HG03103 (cell line): Measurements from ENCODE around the gene HACD2.

ENCODE experiments used
- ATAC-seq: cut with Tn5 transposase; IDR thresholded peaks from one replicate; pipeline ENCODE4 v1.9.1; 2021; ENCODE audit warnings: low read depth; ENCODE audit not compliant: unreplicated experiment

Gene HACD2

DNA sequence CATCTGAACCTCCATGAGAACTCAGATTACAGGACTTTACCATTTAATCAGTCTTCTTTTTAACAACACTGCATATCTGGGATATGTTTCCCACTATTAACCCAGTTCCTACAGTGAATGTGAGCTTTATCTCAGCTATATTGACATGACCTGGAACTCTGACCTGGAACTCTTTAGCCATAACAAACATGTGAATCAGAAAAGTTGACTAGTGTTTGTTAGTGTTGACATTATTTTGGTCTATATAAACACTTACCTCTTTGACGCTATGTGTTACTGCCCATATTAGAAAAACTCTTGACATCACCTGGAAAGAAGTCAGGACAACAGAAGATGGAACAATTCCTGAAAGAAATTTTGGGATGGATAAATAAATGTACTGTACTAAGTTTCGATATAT is 56.7 kb downstream of the HACD2 start:
- ATAC-seq, result no peak

DNA sequence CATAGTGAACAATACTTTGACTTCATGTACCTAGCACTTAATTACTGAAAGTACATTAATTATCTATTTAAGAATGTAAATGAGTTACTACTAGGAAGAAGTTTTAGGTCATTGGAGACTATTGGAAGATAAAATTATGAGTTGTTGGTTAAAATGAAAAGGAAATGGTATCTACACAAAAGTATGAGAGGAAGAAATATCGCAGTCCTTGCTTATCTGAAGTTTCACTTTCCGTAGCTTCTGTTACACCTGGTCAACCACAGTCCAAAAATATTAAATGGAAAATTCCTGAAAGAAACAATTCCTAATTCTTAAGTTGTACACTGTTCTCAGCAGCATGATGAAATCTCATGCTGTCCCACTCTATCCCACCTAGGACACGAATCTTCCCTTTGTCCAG is 57.8 kb downstream of the HACD2 start:
- ATAC-seq, result no peak

DNA sequence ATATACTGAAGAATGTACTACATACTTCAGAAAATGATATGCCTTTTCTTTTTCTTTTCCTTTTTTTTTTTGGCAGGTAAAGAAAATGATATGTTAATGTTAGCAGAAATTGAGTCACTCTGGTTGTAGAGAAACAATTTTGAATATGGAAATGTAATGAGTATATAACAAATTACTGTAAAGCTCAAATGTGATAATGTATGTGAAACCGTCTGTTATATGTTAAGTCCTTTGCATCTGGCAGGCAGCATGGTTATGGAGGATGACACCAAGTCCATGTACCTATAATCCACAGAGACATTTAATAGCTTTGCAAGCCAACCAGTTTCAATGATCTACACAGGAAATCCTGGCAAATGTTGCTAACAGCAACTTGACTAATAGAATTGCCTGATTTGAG is 58.4 kb downstream of the HACD2 start:
- ATAC-seq, result no peak

- no peak for ATAC-seq
These were observed 59.4 kb downstream of the HACD2 start for GRCh38 chr3:123525433-123525832.

- ATAC-seq, result no peak
These were observed 59.9 kb downstream of the HACD2 start for GRCh38 chr3:123524981-123525380.

DNA sequence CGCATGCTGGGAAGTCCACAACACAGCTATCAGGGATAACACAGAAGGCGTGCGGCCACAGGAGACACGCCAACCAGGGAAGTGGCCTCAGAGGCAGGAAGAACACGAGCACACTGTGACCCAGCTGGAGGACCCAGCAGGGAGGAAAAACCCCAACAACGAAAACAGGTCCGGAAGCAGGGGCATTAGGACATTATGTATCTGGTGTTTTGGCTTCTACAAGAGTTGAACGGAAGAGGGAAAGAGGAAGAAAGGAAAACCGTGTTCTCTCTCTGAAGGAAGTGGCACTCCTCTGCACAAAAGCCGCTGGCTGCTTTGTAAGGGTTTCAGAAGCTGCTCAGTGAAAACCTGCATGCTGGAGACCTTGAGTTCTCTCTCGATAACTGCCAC is 61.8 kb downstream of the HACD2 start:
- no peak for ATAC-seq

DNA sequence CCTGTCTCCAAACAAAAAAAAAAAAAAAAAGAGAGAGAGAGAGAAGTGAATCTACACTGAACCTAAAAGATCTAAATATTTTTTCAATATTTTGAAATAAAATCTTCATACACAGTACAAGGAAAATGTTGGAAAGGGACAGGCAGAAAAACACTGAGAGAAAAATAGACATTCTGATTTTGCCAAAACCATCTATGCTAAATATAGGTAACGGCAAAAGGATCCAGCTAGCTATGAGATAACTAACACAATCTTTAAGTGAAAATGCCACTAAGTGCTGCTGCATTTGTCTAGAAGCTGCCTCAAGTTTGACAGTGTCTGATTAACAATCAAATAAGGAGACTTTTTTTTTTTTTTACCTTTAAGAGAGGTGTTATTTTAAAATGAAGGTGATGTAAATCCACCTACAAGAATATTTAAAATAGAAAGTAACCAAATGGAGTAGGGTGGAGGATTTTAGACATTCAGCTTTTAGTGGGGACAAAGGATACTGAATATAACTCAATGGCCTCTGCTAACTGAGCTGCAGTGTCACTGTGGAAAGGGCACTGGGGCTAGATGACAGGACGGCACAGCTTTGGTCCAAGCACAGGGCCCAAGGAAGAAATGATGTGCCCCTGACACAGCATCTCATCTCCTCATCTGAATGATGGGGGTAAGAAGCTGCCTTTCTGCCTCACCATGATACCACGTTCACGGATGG is 62.4 kb downstream of the HACD2 start:
- no peak for ATAC-seq

- no peak for ATAC-seq
These were observed 63.5 kb downstream of the HACD2 start for GRCh38 chr3:123521179-123521969.

- no peak for ATAC-seq
These were observed 64.2 kb downstream of the HACD2 start for GRCh38 chr3:123520656-123521055.

GRCh38 chr3:123518892-123519485 is 65.9 kb downstream of the HACD2 start:
- no peak for ATAC-seq

GRCh38 chr3:123511726-123512125 is 73.1 kb downstream of the HACD2 start:
- ATAC-seq, result no peak

DNA sequence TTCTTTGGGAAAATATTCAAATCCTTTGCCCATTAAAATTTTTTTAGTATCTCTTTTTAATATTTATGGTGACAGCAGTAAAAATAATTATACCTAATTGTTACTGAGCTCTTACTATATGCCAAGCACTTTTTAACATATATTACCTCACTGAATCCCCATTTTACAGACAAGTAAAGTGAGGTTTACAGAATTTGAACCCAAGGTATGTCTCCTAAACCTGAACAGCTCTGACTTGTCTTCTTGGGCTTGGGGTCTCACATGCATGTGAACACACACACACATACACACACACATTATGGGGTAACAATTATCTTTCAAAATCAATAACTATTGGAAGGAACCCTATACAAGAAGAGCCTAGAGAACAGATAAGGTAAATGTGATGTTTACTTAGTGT is 73.8 kb downstream of the HACD2 start:
- no peak for ATAC-seq

DNA sequence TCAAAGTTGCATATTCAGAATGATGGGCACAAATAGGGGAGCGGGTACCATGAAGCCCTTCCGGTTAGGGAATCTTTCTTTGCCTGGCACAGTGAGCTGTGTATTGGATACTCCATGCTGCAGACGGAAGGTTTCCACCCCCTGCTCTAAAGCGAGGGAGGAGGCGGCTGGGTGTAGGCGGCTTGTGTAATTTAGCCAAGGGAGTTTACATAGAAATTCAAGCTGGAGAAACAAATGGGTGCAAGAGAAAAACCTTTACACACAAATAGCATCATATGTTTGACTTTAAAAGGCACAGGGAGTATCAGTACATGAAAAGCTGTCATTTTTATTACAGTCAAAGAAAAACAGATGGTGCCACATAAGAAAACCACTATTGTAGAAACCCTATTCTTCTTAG is 76.7 kb downstream of the HACD2 start:
- ATAC-seq, result no peak

- ATAC-seq, result no peak
These were observed 79.0 kb downstream of the HACD2 start for GRCh38 chr3:123505820-123506219.

- no peak for ATAC-seq
These were observed 81.7 kb downstream of the HACD2 start for GRCh38 chr3:123503203-123503602.

DNA sequence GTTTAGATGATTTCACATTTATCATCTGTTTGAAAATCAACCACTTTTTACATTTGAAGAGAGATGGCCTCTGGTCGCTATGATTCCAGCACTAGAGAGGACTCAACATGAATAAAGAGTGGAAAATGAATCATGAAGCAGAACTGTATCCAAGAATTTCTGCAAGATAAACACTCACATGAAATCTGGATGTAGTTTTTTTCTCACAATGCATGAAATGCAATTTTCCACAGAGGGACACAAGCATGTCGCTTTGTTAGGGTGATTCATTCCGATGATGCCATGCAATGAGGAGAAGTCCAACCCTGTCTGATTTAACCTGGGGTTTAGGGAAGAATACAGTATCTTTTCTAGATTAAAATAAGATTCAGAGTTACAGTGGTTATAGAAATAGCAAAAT is 85.5 kb downstream of the HACD2 start:
- no peak for ATAC-seq

DNA sequence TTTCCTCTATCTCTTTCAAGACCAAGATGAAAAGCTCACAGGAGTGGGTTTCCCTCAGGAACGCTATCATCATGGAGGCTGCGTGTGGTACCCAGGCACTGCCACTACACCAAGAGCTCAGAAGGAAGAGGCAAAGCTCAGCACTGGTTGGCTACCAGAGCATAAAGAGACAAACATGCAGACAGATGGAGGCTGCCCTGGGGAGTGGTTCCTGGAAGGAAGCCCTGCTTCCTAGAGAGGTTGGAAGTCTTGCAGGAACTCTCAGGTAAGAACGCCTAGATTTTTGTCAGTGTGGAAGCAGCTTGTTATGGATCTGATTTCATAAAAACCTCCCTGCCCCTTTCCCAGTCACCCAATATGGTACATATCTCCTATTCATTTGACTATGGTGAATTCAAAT is 86.1 kb downstream of the HACD2 start:
- ATAC-seq, result no peak

- ATAC-seq, result no peak
These were observed 90.9 kb downstream of the HACD2 start for GRCh38 chr3:123493912-123494311.

- ATAC-seq, result no peak
These were observed 92.8 kb downstream of the HACD2 start for GRCh38 chr3:123491966-123492587.

GRCh38 chr3:123489400-123490004 is 95.4 kb downstream of the HACD2 start:
- no peak for ATAC-seq
